GM21619 (cell line): ENCODE data around the gene PEX1.
"Not testable (repeated sequence)": the region's sequence is repeated elsewhere in the genome, so short reads cannot be mapped to it uniquely, and the experiment has no call there.

ENCODE experiments used
- ATAC-seq: cut with Tn5 transposase; IDR thresholded peaks from one replicate; pipeline ENCODE4 v1.9.1; 2021; ENCODE audit not compliant: unreplicated experiment

PEX1 gene

DNA sequence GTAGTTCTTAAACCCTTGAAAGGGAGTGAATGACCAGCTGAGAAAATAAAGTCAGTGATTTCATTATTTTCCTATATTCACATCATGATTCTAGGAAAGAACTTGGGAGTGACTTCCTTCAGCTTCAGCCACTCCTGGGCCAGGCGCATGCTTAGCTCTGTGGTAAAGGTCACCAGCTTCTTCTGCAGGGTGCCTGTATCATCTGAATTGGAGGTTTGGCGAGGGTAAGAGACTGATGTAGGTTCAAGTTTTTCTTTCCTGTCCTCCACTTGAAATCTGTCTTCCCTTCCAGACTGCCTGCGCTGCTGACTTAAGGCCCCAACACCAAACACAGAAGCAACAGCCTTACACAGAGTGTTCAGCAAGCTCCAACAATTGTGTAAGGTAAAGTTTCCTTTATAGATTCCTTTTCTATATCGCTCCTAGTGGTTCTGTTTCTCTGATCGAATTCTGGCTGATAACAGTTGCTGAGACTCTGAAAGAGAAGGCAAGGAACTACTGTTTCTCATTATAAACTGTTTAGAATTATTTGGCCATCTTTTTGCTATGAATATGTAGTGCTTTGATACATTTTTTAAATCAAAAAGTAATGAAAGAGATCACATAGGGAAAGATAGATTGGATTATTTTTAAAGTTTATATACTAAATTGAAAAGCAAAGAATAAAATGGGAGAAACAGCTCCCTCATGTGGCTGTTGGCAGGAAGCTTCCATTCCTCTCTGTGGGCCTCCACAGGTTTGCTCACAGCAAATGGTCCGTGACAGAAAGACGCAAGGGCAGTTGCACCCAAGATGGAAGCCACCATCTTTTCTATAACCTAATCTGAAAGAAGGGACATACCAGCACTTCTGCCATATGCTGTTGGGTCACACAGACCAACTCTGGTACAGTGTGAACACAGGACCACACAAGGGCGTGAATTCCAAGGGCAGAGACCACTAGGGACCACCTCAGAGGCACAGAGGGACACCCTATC lies 67.0 kb downstream of the PEX1 start:
- peak; percentile 89 for ATAC-seq

DNA sequence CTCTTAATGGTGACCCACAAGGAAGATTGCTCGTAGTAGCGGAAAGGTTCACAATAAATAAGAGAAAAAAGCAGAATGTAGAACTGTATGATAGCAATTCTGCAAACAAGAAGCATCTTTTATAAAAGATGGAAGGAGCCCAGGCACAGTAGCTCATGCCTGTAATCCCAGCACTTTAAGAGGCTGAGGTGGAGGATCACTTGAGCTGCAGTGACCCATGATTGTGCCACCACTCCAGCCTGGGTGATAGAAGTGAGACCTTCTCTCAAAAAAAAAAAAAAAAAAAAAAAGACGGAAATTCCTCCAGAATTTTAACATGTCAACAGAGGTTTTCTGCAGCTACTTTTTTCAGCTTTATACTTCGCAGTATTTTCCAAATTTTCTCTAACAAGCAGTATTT lies 67.8 kb downstream of the PEX1 start:
- no peak for ATAC-seq

DNA sequence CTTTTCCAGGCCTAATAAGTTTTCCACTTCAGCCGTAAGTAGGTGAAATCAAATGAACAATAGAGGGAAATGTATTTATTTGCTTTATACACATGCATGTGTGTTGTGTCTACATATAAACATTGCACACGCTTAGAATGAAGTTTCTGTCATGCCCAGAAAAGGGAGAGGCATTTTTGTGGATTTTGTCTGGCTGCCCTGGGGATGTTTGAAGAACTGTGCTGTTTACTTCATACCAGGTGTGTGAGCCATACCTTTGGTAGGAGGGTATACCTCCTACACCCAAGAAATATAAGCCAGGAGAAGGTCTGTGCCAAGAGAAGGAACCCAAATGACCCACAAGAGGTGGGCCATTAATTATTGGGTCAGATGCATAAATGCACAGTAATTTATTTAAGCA lies 68.2 kb downstream of the PEX1 start:
- no peak for ATAC-seq

DNA sequence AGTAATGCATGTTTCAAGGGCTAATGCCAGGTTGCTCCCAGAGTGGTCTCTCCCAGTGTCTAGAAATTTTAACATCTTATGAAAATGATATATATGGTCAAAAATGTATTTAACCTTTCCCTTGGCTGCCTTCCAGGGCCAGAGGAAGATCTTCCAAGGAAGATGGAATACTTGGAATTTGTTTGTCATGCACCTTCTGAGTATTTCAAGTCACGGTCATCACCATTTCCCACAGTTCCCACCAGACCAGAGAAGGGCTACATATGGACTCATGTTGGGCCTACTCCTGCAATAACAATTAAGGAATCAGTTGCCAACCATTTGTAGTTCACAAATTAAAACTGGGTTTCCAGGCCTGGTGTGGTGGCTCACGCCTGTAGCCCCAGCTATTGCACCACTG lies 72.1 kb downstream of the PEX1 start:
- ATAC-seq = no peak

DNA sequence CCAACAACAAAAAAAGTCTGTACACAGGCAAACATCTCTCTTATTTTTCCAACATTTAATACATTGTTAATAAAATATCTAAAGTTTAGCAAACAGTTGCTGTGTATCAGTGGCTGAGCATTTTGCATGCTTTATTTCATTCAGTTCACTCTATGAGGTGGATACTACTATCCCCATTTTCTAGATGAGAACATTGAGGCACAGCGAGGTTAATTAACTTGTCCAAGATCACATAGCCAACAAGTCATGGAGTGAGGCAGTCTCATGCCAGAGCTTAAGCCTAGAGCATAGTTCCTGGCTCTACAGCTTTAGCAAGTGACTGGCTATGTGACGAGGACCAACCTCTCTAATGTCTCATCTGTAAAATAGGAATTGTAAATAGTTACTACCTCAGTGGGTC lies 76.7 kb downstream of the PEX1 start:
- ATAC-seq = no peak

DNA sequence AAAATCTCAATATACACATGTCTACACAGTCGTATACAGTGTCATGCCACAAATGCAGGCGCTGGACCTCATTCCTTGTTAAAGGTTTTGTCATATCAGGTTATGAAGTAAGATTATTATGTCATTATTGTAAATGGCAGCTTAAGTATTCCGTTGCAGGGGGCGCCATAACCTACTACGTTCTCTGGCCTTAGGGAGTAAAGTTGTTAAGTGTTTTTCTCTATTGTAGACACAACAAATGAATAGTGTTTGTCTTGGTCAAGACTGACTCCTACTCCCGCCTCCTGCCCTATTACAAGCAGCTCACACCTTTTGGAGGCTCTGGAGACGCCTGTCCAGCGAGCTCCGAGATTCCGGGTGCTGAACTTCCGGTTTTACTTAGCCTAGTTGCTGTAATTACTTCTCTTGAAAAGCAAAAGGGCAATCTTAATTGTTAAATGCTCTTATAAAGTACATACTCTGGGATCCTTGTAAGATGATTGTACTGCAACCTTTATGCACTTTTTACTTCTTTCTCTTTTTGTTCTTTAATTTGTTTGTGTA lies 80.0 kb downstream of the PEX1 start:
- ATAC-seq = peak; percentile 34

DNA sequence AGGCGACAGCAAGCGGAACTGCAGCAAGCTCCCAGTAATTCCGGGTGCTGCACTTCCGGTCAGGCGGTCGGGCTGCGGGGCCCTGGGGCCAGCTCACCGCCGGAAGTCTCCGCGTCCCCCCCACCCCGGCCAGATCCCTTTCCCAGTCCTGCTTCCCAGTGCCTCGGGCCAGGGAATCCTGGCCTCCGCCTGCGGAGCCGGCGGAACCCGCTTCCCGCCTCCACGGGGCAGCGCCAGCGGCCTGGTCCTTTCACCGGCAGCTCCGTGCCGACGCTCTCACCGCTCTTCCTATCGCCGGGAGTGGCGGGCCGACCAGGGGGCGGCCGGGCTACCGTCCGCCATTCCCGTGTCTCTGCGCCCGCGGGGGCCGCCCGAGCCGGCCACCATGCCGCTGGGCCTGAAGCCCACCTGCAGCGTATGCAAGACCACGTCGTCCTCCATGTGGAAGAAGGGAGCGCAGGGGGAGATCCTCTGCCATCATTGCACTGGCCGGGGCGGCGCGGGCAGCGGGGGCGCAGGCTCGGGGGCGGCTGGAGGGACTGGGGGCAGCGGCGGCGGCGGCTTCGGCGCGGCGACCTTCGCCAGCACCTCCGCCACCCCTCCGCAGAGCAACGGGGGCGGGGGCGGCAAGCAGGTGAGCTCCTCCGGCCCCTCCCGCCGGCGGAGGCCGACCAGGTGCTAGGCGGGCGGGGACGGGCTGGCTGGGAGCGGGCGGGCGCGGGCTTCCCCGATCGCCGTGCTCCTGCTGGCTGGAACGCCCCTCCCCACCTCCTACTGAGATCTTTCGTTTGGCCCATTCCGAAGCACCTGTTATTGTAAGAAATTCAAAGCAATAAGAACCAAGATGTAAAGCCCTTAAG lies 80.7 kb downstream of the PEX1 start, which contains the start of gene GATAD1:
Gene GATAD1, plus strand, starts transcription at position 138 of the 860 bp plus-strand sequence. Its CDS starts 248 bp downstream, at position 386.
- ATAC-seq = peak; percentile 94

DNA sequence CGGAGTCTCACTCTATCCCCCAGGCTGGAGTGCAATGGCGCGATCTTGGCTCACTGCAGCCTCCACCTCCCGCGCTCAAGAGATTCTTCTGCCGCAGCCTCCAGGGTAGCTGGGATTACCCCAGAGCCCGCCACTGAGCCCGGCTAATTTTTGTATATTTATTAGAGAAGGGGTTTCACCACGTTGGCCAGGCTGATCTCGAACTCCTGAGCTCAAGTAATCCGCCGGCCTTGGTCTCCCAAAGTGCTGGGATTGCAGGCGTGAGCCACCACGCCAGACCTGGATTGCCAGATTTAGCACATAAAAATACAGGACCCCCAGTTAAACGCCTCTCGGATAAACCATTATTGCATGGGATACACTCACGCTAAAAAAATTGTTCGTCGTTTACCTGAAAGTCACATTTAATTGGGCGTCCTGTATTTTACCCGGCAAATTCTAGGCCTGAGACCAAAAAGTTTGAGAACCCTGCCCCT lies 81.4 kb downstream of the PEX1 start:
- ATAC-seq = no peak

DNA sequence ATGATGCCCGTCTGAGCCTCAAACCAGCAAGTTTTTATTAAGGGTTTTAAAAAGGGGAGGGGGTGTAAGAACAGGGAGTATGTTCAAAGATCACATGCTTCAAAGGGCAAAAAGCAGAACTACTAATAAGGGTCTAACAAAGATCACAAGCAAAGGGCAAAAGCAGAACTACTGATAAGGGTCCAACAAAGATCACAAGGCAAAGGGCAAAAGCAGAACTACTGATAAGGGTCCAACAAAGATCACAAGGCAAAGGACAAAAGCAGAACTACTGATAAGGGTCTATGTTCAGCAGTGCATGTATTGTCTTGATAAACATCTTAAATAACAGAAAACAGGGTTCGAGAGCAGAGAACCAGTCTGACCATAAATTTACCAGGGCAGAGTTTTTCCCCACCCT lies 85.6 kb downstream of the PEX1 start:
- ATAC-seq = not testable (repeated sequence)

DNA sequence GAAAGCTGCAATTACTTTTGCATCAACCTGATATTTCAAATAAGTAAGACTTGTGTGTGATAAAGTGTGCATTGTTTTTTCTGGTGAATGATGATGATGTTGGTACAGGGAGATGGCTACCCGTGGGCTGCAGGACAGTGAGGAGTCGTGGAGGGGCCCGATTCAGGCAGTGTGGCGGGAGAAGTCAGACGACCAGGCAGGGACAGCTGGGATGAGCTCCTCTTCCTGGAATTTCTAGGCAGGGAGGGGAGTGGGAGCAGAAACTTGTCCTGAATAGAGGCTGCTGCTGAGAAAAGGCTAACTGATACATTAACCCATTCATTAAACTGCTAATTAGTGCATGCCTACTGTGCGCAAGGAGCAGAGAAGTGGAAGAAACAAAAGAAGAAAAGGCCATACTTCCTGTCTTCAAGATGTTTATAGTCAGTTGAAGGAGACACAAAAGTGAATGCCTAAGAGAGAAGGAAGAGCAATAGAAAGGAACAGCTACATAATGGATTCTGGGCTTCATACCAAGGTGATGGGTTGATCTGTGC lies 90.3 kb downstream of the PEX1 start:
- ATAC-seq = no peak
